Smooth muscle cell (in vitro differentiated cells): Measurements from ENCODE around the gene ZNF791. TPM values are rescaled to one million over a fixed set of nuclear protein-coding genes. Genes with fewer than 3 reads are reported as not detected.

ENCODE experiments used
- DNase-seq: peaks from one replicate; lab custom pipeline; 2025; ENCODE audit not compliant: unreplicated experiment; lab: John Stamatoyannopoulos, UW
- H2AFZ ChIP-seq: fragments of 200-600 bp; sonication (generic); 2 replicates; pipeline ENCODE4 v1.6.0; 2016; ENCODE audit warnings: antibody characterized with exemption, low read depth, mild to moderate bottlenecking
- H3F3A ChIP-seq: fragments of 200-600 bp; sonication (generic); 2 replicates; pipeline ENCODE4 v1.6.0; 2017; ENCODE audit warnings: antibody characterized with exemption, low read depth
- H3K27ac ChIP-seq: fragments of 200-600 bp; sonication (generic); 2 replicates; pipeline ENCODE4 v1.5.1; 2016; ENCODE audit warnings: low read depth, mild to moderate bottlenecking
- H3K27me3 ChIP-seq: fragments of 200-600 bp; sonication (generic); 2 replicates; pipeline ENCODE4 v1.6.1; 2016; ENCODE audit warnings: low read depth, mild to moderate bottlenecking
- H3K36me3 ChIP-seq: fragments of 200-600 bp; sonication (generic); 2 replicates; pipeline ENCODE4 v1.5.1; 2016; ENCODE audit warnings: low read depth
- H3K4me1 ChIP-seq: fragments of 200-600 bp; sonication (generic); 2 replicates; pipeline ENCODE4 v1.5.1; 2016; ENCODE audit warnings: low read depth
- H3K4me2 ChIP-seq: fragments of 200-600 bp; sonication (generic); 2 replicates; pipeline ENCODE4 v1.6.0; 2016; ENCODE audit warnings: mild to moderate bottlenecking
- H3K4me3 ChIP-seq: fragments of 200-600 bp; sonication (generic); 2 replicates; pipeline ENCODE4 v1.5.1; 2016; ENCODE audit warnings: mild to moderate bottlenecking
- H3K79me2 ChIP-seq: fragments of 200-600 bp; sonication (generic); 2 replicates; pipeline ENCODE4 v1.6.0; 2016; ENCODE audit warnings: low read depth, mild to moderate bottlenecking
- H3K9ac ChIP-seq: fragments of 200-600 bp; sonication (generic); 2 replicates; pipeline ENCODE4 v1.6.0; 2016; ENCODE audit warnings: low read depth
- H3K9me3 ChIP-seq: fragments of 200-600 bp; sonication (generic); replicated peaks from 2 replicates; pipeline ENCODE4 v1.5.1; 2016; ENCODE audit warnings: low read depth
- H4K20me1 ChIP-seq: fragments of 200-600 bp; sonication (generic); 2 replicates; pipeline ENCODE4 v1.6.0; 2016; ENCODE audit warnings: low read depth
- WGBS: methylation state at CpG from one replicate; pipeline ENCODE4 v1.1.7; 2016; ENCODE audit warnings: low lambda C conversion rate; 5-methylcytosine and 5-hydroxymethylcytosine counted together
- polyA plus RNA-seq: library from polyadenylated mRNA; unstranded; fragments of >200 nt; fragmentation: Nextera tagmentation; extraction: Ambion mirVana; gene quantifications from 2 replicates; pipeline ENCODE4 v1.2.1, GENCODE V29; 2016
- total RNA-seq: library from RNA; depleted of rRNA; stranded (reverse); fragments of >200 nt; gene quantifications from 2 replicates; pipeline ENCODE4 v1.2.3, GENCODE V29; 2014
- TF ChIP-seq, protein P1 (sequence below): fragments of 200-600 bp; sonication (generic); IDR thresholded peaks from 2 replicates; pipeline ENCODE4 v1.5.1; 2017; ENCODE audit warnings: borderline replicate concordance, mild to moderate bottlenecking, antibody characterized with exemption; ENCODE audit not compliant: insufficient read depth, poor library complexity, severe bottlenecking

ZNF791 gene
- total and polyA plus RNA-seq, 2 experiments from 2014 or later = 15.3 to 17.4 TPM

DNA sequence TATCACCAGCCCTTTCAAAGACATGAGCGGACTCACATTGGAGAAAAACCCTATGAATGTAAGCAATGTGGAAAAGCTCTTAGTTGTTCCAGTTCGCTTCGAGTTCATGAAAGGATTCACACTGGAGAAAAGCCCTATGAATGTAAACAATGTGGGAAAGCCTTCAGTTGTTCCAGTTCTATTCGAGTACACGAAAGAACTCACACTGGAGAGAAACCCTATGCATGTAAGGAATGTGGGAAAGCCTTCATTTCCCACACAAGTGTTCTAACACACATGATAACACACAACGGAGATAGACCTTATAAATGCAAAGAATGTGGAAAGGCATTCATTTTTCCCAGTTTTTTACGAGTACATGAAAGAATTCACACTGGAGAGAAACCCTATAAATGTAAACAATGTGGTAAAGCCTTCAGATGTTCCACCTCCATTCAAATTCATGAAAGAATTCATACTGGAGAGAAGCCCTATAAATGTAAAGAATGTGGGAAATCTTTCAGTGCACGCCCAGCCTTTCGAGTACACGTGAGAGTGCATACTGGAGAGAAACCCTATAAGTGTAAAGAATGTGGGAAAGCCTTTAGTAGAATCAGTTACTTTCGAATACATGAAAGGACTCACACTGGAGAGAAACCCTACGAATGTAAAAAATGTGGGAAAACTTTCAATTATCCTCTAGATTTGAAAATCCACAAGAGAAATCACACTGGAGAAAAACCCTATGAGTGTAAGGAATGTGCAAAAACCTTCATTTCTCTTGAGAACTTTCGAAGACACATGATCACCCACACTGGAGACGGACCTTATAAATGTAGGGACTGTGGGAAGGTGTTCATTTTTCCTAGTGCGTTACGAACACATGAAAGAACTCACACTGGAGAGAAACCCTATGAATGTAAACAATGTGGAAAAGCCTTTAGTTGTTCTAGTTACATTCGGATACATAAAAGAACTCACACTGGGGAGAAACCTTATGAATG is 17.6 kb downstream of the ZNF791 start:
- H3K4me2 ChIP-seq = no peak overlapping the region
- no peaks in the 10 kb centered on the region for H3K4me1 ChIP-seq
- H3K27ac ChIP-seq = no peak overlapping the region
- no peak overlapping the region for H2AFZ ChIP-seq
- peaks cover 2% of the 10 kb centered on the region for H4K20me1 ChIP-seq
- H3K36me3 ChIP-seq = peaks cover 68% of the 10 kb centered on the region
- H3F3A ChIP-seq = peaks cover 22% of the 10 kb centered on the region
- TF ChIP-seq, protein P1, sequence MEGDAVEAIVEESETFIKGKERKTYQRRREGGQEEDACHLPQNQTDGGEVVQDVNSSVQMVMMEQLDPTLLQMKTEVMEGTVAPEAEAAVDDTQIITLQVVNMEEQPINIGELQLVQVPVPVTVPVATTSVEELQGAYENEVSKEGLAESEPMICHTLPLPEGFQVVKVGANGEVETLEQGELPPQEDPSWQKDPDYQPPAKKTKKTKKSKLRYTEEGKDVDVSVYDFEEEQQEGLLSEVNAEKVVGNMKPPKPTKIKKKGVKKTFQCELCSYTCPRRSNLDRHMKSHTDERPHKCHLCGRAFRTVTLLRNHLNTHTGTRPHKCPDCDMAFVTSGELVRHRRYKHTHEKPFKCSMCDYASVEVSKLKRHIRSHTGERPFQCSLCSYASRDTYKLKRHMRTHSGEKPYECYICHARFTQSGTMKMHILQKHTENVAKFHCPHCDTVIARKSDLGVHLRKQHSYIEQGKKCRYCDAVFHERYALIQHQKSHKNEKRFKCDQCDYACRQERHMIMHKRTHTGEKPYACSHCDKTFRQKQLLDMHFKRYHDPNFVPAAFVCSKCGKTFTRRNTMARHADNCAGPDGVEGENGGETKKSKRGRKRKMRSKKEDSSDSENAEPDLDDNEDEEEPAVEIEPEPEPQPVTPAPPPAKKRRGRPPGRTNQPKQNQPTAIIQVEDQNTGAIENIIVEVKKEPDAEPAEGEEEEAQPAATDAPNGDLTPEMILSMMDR = no peak
- peaks cover 39% of the 10 kb centered on the region for H3K9me3 ChIP-seq
- H3K4me3 ChIP-seq = no peak overlapping the region
- peaks cover 20% of the 10 kb centered on the region for H3K79me2 ChIP-seq
- no peak overlapping the region for H3K9ac ChIP-seq
- WGBS = 97% methylated on average over 17 of the region's 17 CpGs
- DNase-seq = no peak
- H3K27me3 ChIP-seq = no peaks in the 10 kb centered on the region

DNA sequence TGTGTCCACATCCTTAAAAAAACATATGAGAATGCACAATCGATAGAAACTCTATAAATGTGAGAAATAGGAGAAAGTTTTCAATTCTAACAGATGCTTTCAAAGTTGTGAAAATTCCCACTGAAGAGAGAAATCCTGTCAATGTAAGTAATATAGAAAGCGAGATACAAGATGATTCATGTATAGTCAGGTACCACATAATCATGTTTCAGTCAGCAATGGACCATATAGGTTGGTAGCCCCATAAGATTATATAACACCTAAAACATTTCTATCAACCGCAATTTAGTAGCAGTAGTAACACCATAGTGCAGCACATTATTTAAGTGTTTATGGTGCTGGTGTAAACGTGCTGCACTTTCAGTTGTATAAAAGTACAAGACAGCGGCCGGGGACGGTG is 18.5 kb downstream of the ZNF791 start:
- Histone ChIP-seq H2AFZ (no peak overlapping the region), H3K4me3 (no peak overlapping the region), H4K20me1 (no peaks in the 10 kb centered on the region), H3F3A (peaks cover 24% of the 10 kb centered on the region), H3K79me2 (peaks cover 17% of the 10 kb centered on the region), H3K36me3 (peaks cover 64% of the 10 kb centered on the region), H3K9me3 (peaks cover 39% of the 10 kb centered on the region), H3K4me2 (no peak overlapping the region), H3K27me3 (no peaks in the 10 kb centered on the region), H3K27ac (no peak overlapping the region), H3K4me1 (no peaks in the 10 kb centered on the region), H3K9ac (no peak overlapping the region)
- TF ChIP-seq, protein P1 = no peak
- 98% methylated on average over 7 of the region's 7 CpGs for WGBS
- DNase-seq = no peak

DNA sequence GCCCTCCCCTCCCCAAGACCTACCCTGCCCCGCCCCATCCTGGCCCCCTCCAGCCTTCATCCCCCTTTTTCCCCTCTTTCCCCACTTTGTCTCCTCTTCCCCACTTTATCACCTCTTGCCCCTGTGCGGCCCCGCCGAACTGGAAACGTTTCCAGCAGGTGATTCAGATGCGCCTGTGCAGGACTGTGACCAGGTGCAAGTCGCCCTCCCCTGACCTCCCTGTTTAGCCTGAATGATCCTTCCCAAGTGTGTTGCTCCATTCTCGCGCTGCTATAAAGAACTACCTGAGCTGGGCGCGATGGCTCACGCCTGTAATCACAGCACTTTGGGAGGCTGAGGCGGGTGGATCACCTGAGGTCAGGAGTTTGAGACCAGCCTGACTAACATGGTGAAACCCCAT is 25.9 kb downstream of the ZNF791 start:
- no peaks in the 10 kb centered on the region for H3K79me2 ChIP-seq
- H2AFZ ChIP-seq = no peak overlapping the region
- no peaks in the 10 kb centered on the region for H3K36me3 ChIP-seq
- H3K4me1 ChIP-seq = peaks cover 4% of the 10 kb centered on the region
- WGBS = 95% methylated on average over 12 of the region's 13 CpGs
- no peak for DNase-seq
- TF ChIP-seq, protein P1 = no peak
- no peaks in the 10 kb centered on the region for H3K9me3 ChIP-seq
- no peak overlapping the region for H3K4me2 ChIP-seq
- no peak overlapping the region for H3K4me3 ChIP-seq
- H4K20me1 ChIP-seq = no peaks in the 10 kb centered on the region
- no peaks in the 10 kb centered on the region for H3K27me3 ChIP-seq
- no peak overlapping the region for H3K9ac ChIP-seq
- H3K27ac ChIP-seq = no peak overlapping the region
- peaks cover 8% of the 10 kb centered on the region for H3F3A ChIP-seq
